Stimulated activated CD8-positive, alpha-beta memory T cell treated with anti-CD3 and anti-CD28 coated beads, Interleukin-7, amount 100 ng/mL, for 48 hours (primary cell): ENCODE results near the gene TCF7L1.
"Not testable (repeated sequence)": the region's sequence is repeated elsewhere in the genome, so short reads cannot be mapped to it uniquely, and the experiment has no call there.

Experiments
- DNase-seq, 2 donors: peaks; one replicate each; pipeline ENCODE4 v3.0.0-alpha.2; 2020; ENCODE audit warnings: low read depth in 1 of 2; ENCODE audit errors: extremely low read depth in 1 of 2

Gene TCF7L1

GRCh38 chr2:85132834-85133637 lies at the start of gene TCF7L1:
Gene TCF7L1 (plus strand): TSS chr2:85133392. CDS start chr2:85133685, 293 bp downstream.
- no peak for DNase-seq

- DNase-seq = no peak
These were observed 47.6 kb upstream of the TCF7L1 start for GRCh38 chr2:85085563-85085962.

GRCh38 chr2:85087541-85087940 lies 45.7 kb upstream of the TCF7L1 start:
- no peak for DNase-seq

GRCh38 chr2:85088921-85089320 lies 44.3 kb upstream of the TCF7L1 start:
- DNase-seq = no peak

- no peak for DNase-seq
These were observed 43.6 kb upstream of the TCF7L1 start for GRCh38 chr2:85089585-85089984.

GRCh38 chr2:85091838-85092237 lies 41.4 kb upstream of the TCF7L1 start:
- no peak for DNase-seq

GRCh38 chr2:85095094-85095493 lies 38.1 kb upstream of the TCF7L1 start:
- no peak for DNase-seq

GRCh38 chr2:85096616-85097015 lies 36.6 kb upstream of the TCF7L1 start:
- no peak for DNase-seq

- DNase-seq = no peak
These were observed 29.0 kb upstream of the TCF7L1 start for GRCh38 chr2:85104228-85104627.

- no peak for DNase-seq
These were observed 26.6 kb upstream of the TCF7L1 start for GRCh38 chr2:85106489-85107180.

- DNase-seq = no peak
These were observed 22.1 kb upstream of the TCF7L1 start for GRCh38 chr2:85110991-85111560.

GRCh38 chr2:85111819-85112281 lies 21.3 kb upstream of the TCF7L1 start:
- no peak for DNase-seq

- no peak for DNase-seq
These were observed 20.1 kb upstream of the TCF7L1 start for GRCh38 chr2:85112906-85113625.

GRCh38 chr2:85114586-85115330 lies 18.4 kb upstream of the TCF7L1 start:
- DNase-seq = no peak

GRCh38 chr2:85116207-85116606 lies 17.0 kb upstream of the TCF7L1 start:
- DNase-seq = no peak

GRCh38 chr2:85119900-85120299 lies 13.3 kb upstream of the TCF7L1 start:
- DNase-seq = no peak

GRCh38 chr2:85120363-85120762 lies 12.8 kb upstream of the TCF7L1 start:
- DNase-seq = no peak

- not testable (repeated sequence) for DNase-seq
These were observed 6.7 kb upstream of the TCF7L1 start for GRCh38 chr2:85126462-85126861.

GRCh38 chr2:85129861-85130260 lies 3.3 kb upstream of the TCF7L1 start:
- DNase-seq = no peak

GRCh38 chr2:85130407-85130806 lies 2.8 kb upstream of the TCF7L1 start:
- no peak for DNase-seq
